Epithelial cell of prostate (primary cell): ENCODE results near the gene PRRG4.
"Not testable (repeated sequence)": the region's sequence is repeated elsewhere in the genome, so short reads cannot be mapped to it uniquely, and the experiment has no call there.

ENCODE experiments used
- DNase-seq: peaks from one replicate; pipeline ENCODE4 v3.0.0-alpha.2; 2011; ENCODE audit warnings: low read depth, low spot score
- H3K27ac ChIP-seq: fragments of 450-650 bp; 2 replicates; pipeline ENCODE4 v1.5.1; 2017; ENCODE audit warnings: mild to moderate bottlenecking

The PRRG4 gene

GRCh38 chr11:32829680-32830412 lies at the start of gene PRRG4:
Gene PRRG4 (plus strand): TSS chr11:32829927. CDS start chr11:32830530, 603 bp downstream.
- H3K27ac ChIP-seq: peak within 1 kb of the TSS; percentile 70

GRCh38 chr11:32780839-32781238 lies 48.9 kb upstream of the PRRG4 start:
- not testable (repeated sequence) for DNase-seq, H3K27ac ChIP-seq

More at GRCh38 chr11:32829680-32830412, at the start of gene PRRG4:
- DNase-seq: no peak

- no peak overlapping the region for H3K27ac ChIP-seq
- no peak for DNase-seq
Measured at GRCh38 chr11:32781721-32782120, 48.0 kb upstream of the PRRG4 start.

- H3K27ac ChIP-seq: no peak overlapping the region
- no peak for DNase-seq
Measured at GRCh38 chr11:32785262-32785661, 44.5 kb upstream of the PRRG4 start.

- no peak overlapping the region for H3K27ac ChIP-seq
- no peak for DNase-seq
Measured at GRCh38 chr11:32786811-32787210, 42.9 kb upstream of the PRRG4 start.

GRCh38 chr11:32790916-32791315 lies 38.8 kb upstream of the PRRG4 start:
- no peak overlapping the region for H3K27ac ChIP-seq
- no peak for DNase-seq

- no peak for DNase-seq
- no peak overlapping the region for H3K27ac ChIP-seq
Measured at GRCh38 chr11:32792111-32792947, 37.4 kb upstream of the PRRG4 start.

GRCh38 chr11:32792948-32793475 lies 36.7 kb upstream of the PRRG4 start:
- DNase-seq: no peak
- H3K27ac ChIP-seq: no peak overlapping the region

- no peak within 1 kb of the TSS for H3K27ac ChIP-seq
- DNase-seq: no peak
Measured at GRCh38 chr11:32794439-32794838, 35.3 kb upstream of the PRRG4 start, which contains the start of gene CCDC73. Gene CCDC73 (minus strand): TSS chr11:32794662. CDS start chr11:32760243, 34,419 bp downstream.

- DNase-seq: no peak
Measured at GRCh38 chr11:32796425-32796824, 33.3 kb upstream of the PRRG4 start.

GRCh38 chr11:32809313-32809712 lies 20.4 kb upstream of the PRRG4 start:
- no peak for DNase-seq
- H3K27ac ChIP-seq: no peak overlapping the region

More at GRCh38 chr11:32796425-32796824, 33.3 kb upstream of the PRRG4 start:
- H3K27ac ChIP-seq: no peak overlapping the region

GRCh38 chr11:32817181-32817851 lies 12.4 kb upstream of the PRRG4 start:
- DNase-seq: no peak
- peak overlapping the region; percentile 9 for H3K27ac ChIP-seq

GRCh38 chr11:32817852-32818183 lies 11.9 kb upstream of the PRRG4 start:
- no peak overlapping the region for H3K27ac ChIP-seq
- no peak for DNase-seq

- no peak for DNase-seq
- no peak overlapping the region for H3K27ac ChIP-seq
Measured at GRCh38 chr11:32819187-32819586, 10.5 kb upstream of the PRRG4 start.

- no peak for DNase-seq
- peak overlapping the region; percentile 23 for H3K27ac ChIP-seq
Measured at GRCh38 chr11:32820497-32820896, 9.2 kb upstream of the PRRG4 start.

- H3K27ac ChIP-seq: peak overlapping the region; percentile 23
- DNase-seq: peak; percentile 78
Measured at GRCh38 chr11:32821517-32821916, 8.2 kb upstream of the PRRG4 start.

GRCh38 chr11:32821917-32822560 lies 7.7 kb upstream of the PRRG4 start:
- no peak overlapping the region for H3K27ac ChIP-seq
- DNase-seq: no peak

GRCh38 chr11:32823617-32824016 lies 6.1 kb upstream of the PRRG4 start:
- DNase-seq, H3K27ac ChIP-seq: not testable (repeated sequence)

- DNase-seq: no peak
- no peak overlapping the region for H3K27ac ChIP-seq
Measured at GRCh38 chr11:32826113-32826512, 3.6 kb upstream of the PRRG4 start.

GRCh38 chr11:32827276-32827675 lies 2.5 kb upstream of the PRRG4 start:
- DNase-seq: no peak
- H3K27ac ChIP-seq: no peak overlapping the region
